Ovary (tissue), 9 donors: ENCODE measurements around the gene CASP10. TPM values are rescaled to one million over a fixed set of nuclear protein-coding genes. Genes with fewer than 3 reads are reported as not detected.
"Not testable (repeated sequence)": the region's sequence is repeated elsewhere in the genome, so short reads cannot be mapped to it uniquely, and the experiment has no call there.

ENCODE experiments used
- DNase-seq, 5 donors: peaks; one replicate each; pipeline ENCODE4 v3.0.0-alpha.2; 2019 to 2020
- H3K27ac ChIP-seq, 2 donors: fragments of 200-600 bp; one replicate each; pipeline versions ENCODE4 v1.5.1 to v1.8.0; 2019 to 2022
- H3K27me3 ChIP-seq: fragments of 200-600 bp; one replicate; pipeline ENCODE4 v1.8.0; 2022
- H3K36me3 ChIP-seq: fragments of 200-600 bp; sonication (generic); one replicate; pipeline ENCODE4 v1.5.1; 2019
- H3K4me1 ChIP-seq: one replicate; pipeline ENCODE4 v1.8.1; 2013; ENCODE audit warnings: mild to moderate bottlenecking, moderate library complexity; ENCODE audit not compliant: insufficient read depth
- H3K4me3 ChIP-seq: fragments of 200-600 bp; sonication (generic); one replicate; pipeline ENCODE4 v1.5.1; 2017
- H3K9me3 ChIP-seq, 2 donors: fragments of 200-600 bp in 1 of 2; sonication (generic) in 1 of 2; one replicate each; pipeline versions ENCODE4 v1.5.1 to v1.8.1; 2013 to 2019; ENCODE audit warnings: mild to moderate bottlenecking in 1 of 2, moderate library complexity in 1 of 2
- EP300 ChIP-seq: sonication (generic); formaldehyde crosslinking; IDR thresholded peaks from one replicate; pipeline ENCODE4 v1.6.1; 2017; ENCODE audit warnings: antibody characterized with exemption
- POLR2A ChIP-seq: fragments of 450-650 bp; IDR thresholded peaks from one replicate; pipeline ENCODE4 v1.6.1; 2017; ENCODE audit warnings: antibody characterized with exemption, mild to moderate bottlenecking, moderate library complexity
- WGBS, 3 donors: extraction: QIAGEN DNeasy Blood & Tissue Kit in 1 of 3; methylation state at CpG; one replicate each; pipeline versions ENCODE4 v1.1.5 to v1.1.7; 2013 to 2017; 5-methylcytosine and 5-hydroxymethylcytosine counted together
- intact Hi-C, 4 donors: fragments of 100-400 bp; cut with DNase I; formaldehyde crosslinking; loops; one replicate each; pipeline versions ENCODE4 v1.11.0 to v1.15.1; 2022 to 2023
- polyA plus RNA-seq, 2 donors: library from polyadenylated mRNA; stranded (reverse); fragments of 200-250 nt in 1 of 2; fragments of 350-450 nt in 1 of 2; fragmentation: Illumina TruSeq in 1 of 2; extraction: RNeasy Lipid Tissue Mini Kit (QIAGEN cat#74804) in 1 of 2; gene quantifications; one replicate each; pipeline ENCODE4 v1.2.3, GENCODE V29; 2013 to 2014
- total RNA-seq, 7 donors: library from RNA; depleted of rRNA in 2 of 7; stranded (reverse); fragments of >200 nt in 2 of 7; fragmentation: NEBNext Ultra II Directional in 3 of 7; extraction: Animal tissue kit (Norgen Biotek cat#: 25700) in 3 of 7; gene quantifications; one replicate each; pipeline versions ENCODE4 v1.1.0 to v1.2.4, GENCODE V29; 2016 to 2023
- TF ChIP-seq, protein P1 (sequence below), 3 donors: fragments of 450-650 bp in 2 of 3; fragments of 200-600 bp in 1 of 3; IDR thresholded peaks; one replicate each; pipeline versions ENCODE4 v1.5.1 to v1.8.0; 2016 to 2022; ENCODE audit warnings: antibody characterized with exemption in 3 of 3, mild to moderate bottlenecking in 1 of 3
- donor health status: DM: no; HTN: no; CAD: no; lungs with moderate emphysema.
- donor health status: DM: no; HTN: no; CAD: no.
- donor health status: Bipolar disorder and iron deficiency.
- donor health status: DM: yes; HTN: yes; CAD: no.
- donor health status: DM: no; HTN: no; CAD: no.
- donor health status: DM: yes; HTN: yes; CAD: no.

Gene CASP10
- total and polyA plus RNA-seq, 9 donors, result 2.1 to 19.0 (median 3.8) TPM

DNA sequence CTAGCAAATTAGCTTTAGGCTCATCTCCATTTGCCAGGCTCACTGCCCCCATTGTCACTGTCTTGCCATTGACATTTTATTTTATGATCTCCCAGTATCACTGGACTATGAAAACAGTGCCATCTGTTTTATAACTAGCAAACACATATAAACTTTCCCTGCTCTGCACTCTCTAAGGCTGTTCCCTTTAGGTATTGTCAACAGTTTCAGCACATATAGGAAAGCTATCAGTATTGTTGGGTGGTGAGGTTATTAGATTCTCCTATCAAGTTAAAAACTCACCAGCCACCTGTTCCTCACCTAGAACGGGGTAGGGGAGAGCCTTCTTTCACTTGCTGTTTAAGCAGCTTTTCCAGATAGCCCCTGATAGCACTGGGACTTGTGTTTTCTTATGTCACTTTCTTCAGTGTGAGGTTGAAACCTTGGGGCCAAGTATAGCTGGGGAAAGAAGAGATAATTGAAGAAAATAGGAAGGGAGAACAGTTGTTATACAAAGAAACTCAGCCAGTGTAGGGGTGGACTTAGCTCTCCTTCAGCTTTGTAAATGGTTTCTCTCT lies 34.4 kb upstream of the CASP10 start:
- WGBS, 3 donors, result 89 to 95% (median 94%) methylated on average over 1 of the region's 1 CpG
- H3K27ac ChIP-seq, result no peak overlapping the region
- intact Hi-C loops, result no loop called here
- no peak overlapping the region for H3K4me3 ChIP-seq
- DNase-seq, result no peak
- no peak for TF ChIP-seq POLR2A
- TF ChIP-seq, protein P1, sequence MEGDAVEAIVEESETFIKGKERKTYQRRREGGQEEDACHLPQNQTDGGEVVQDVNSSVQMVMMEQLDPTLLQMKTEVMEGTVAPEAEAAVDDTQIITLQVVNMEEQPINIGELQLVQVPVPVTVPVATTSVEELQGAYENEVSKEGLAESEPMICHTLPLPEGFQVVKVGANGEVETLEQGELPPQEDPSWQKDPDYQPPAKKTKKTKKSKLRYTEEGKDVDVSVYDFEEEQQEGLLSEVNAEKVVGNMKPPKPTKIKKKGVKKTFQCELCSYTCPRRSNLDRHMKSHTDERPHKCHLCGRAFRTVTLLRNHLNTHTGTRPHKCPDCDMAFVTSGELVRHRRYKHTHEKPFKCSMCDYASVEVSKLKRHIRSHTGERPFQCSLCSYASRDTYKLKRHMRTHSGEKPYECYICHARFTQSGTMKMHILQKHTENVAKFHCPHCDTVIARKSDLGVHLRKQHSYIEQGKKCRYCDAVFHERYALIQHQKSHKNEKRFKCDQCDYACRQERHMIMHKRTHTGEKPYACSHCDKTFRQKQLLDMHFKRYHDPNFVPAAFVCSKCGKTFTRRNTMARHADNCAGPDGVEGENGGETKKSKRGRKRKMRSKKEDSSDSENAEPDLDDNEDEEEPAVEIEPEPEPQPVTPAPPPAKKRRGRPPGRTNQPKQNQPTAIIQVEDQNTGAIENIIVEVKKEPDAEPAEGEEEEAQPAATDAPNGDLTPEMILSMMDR (IDR thresholded peaks at IDR 0.05), result no peak
- TF ChIP-seq EP300, result no peak
- no peaks in the 10 kb centered on the region for H3K27me3 ChIP-seq
- no peaks in the 10 kb centered on the region for H3K9me3 ChIP-seq
- peaks cover 2% of the 10 kb centered on the region for H3K4me1 ChIP-seq
- no peaks in the 10 kb centered on the region for H3K36me3 ChIP-seq

- Histone ChIP-seq H3K27me3 (no peaks in the 10 kb centered on the region), H3K27ac (no peak overlapping the region), H3K4me3 (no peak overlapping the region), H3K9me3 (no peaks in the 10 kb centered on the region), H3K4me1 (peaks cover 2% of the 10 kb centered on the region), H3K36me3 (no peaks in the 10 kb centered on the region)
- intact Hi-C loops, result no loop called here
- WGBS, 3 donors, result 94 to 98% (median 97%) methylated on average over 2 of the region's 2 CpGs
- TF ChIP-seq EP300, result no peak
- TF ChIP-seq, protein P1 (IDR thresholded peaks at IDR 0.05), result no peak
- no peak for TF ChIP-seq POLR2A
- no peak for DNase-seq
Measured at GRCh38 chr2:201149064-201149820, 33.7 kb upstream of the CASP10 start.

- H3K36me3 ChIP-seq, H3K4me3 ChIP-seq, H3K9me3 ChIP-seq, H3K27me3 ChIP-seq, H3K27ac ChIP-seq, DNase-seq, H3K4me1 ChIP-seq, intact Hi-C loops: not testable (repeated sequence)
- WGBS, 3 donors, result 91 to 96% (median 95%) methylated on average over 8 of the region's 8 CpGs
Measured at GRCh38 chr2:201149821-201150165, 33.1 kb upstream of the CASP10 start.

DNA sequence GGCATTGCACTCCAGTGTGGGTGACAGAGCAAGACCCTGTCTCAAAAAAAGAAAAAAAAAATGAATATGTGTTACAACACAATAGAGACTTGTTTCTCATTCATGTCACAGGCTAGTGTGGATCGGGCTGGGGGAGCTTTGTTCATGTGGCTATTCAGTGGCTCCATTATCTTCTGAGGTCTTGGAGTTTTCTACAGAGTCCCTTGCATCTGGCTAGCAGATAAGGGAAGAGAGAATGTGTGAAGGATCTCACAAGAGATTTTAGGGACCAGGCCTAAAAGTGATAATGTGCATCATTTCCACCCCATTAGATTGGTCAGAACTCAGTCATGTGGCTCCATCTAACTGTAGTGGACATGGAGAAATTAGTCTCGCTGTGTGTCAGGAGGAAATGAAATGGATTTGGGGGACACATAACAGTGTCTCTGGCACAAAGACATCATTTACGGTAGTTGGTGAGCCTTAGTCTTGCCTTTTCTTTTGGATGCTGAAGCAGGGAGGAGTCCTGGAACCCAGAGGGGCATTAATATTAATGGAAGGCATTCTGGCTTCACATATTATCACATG lies 32.4 kb upstream of the CASP10 start:
- no peak for TF ChIP-seq POLR2A
- no peak for TF ChIP-seq EP300
- TF ChIP-seq, protein P1 (IDR thresholded peaks at IDR 0.05), result no peak
- intact Hi-C loops, result no loop called here
- H3K4me3 ChIP-seq, result no peak overlapping the region
- no peak overlapping the region for H3K27ac ChIP-seq
- H3K9me3 ChIP-seq, result no peaks in the 10 kb centered on the region
- DNase-seq, result no peak
- peaks cover 2% of the 10 kb centered on the region for H3K4me1 ChIP-seq
- H3K27me3 ChIP-seq, result no peaks in the 10 kb centered on the region
- WGBS, 3 donors, result 94 to 97% (median 94%) methylated on average over 3 of the region's 3 CpGs
- no peaks in the 10 kb centered on the region for H3K36me3 ChIP-seq
